GM12873 (cell line): ENCODE measurements around the gene CTNNA2.

Source experiments
- CTCF ChIP-seq: IDR thresholded peaks from 2 replicates; pipeline ENCODE4 v1.5.1; 2012; ENCODE audit warnings: low read depth, mild to moderate bottlenecking, moderate library complexity, low read length, control low read depth; ENCODE audit not compliant: insufficient read depth; ENCODE audit errors: missing control alignments

The CTNNA2 gene

GRCh38 chr2:80244905-80245584, 732.2 kb downstream of the CTNNA2 start:
- no peak for TF ChIP-seq CTCF

- TF ChIP-seq CTCF: no peak
Measured at GRCh38 chr2:80246534-80246933, 733.7 kb downstream of the CTNNA2 start.

GRCh38 chr2:80247339-80247738, 734.5 kb downstream of the CTNNA2 start:
- TF ChIP-seq CTCF: no peak

- TF ChIP-seq CTCF: no peak
Measured at GRCh38 chr2:80248146-80248545, 735.3 kb downstream of the CTNNA2 start.

- no peak for TF ChIP-seq CTCF
Measured at GRCh38 chr2:80252294-80252986, 739.6 kb downstream of the CTNNA2 start.

- peak; percentile 30 for TF ChIP-seq CTCF
Measured at GRCh38 chr2:80255918-80256781, 743.3 kb downstream of the CTNNA2 start.

GRCh38 chr2:80256782-80257167, 743.9 kb downstream of the CTNNA2 start:
- TF ChIP-seq CTCF: no peak
